NCI-H774 (cell line): ENCODE measurements around the gene MAN2B2.
A peak's percentile ranks its signal among the peaks of the same experiment; 100 is the strongest.

ENCODE experiments used
- DNase-seq: peaks from one replicate; lab custom pipeline; 2025; lab: John Stamatoyannopoulos, UW

MAN2B2 gene

GRCh38 chr4:6574747-6575502 lies at the start of gene MAN2B2:
Gene MAN2B2, plus strand, starts transcription at chr4:6575189. Its CDS starts 22 bp downstream, at chr4:6575211.
- DNase-seq = peak; percentile 78

- no peak for DNase-seq
Measured at GRCh38 chr4:6525474-6525873, 49.5 kb upstream of the MAN2B2 start.

GRCh38 chr4:6526156-6526555 lies 48.8 kb upstream of the MAN2B2 start:
- no peak for DNase-seq

GRCh38 chr4:6526671-6527091 lies 48.3 kb upstream of the MAN2B2 start:
- no peak for DNase-seq

GRCh38 chr4:6527259-6527658 lies 47.7 kb upstream of the MAN2B2 start:
- no peak for DNase-seq

- DNase-seq = no peak
Measured at GRCh38 chr4:6527683-6528595, 47.0 kb upstream of the MAN2B2 start.

GRCh38 chr4:6529021-6529420 lies 46.0 kb upstream of the MAN2B2 start:
- DNase-seq = no peak

- no peak for DNase-seq
Measured at GRCh38 chr4:6530301-6530700, 44.7 kb upstream of the MAN2B2 start.

- no peak for DNase-seq
Measured at GRCh38 chr4:6530964-6531363, 44.0 kb upstream of the MAN2B2 start.

GRCh38 chr4:6532102-6532501 lies 42.9 kb upstream of the MAN2B2 start:
- no peak for DNase-seq

- DNase-seq = no peak
Measured at GRCh38 chr4:6532658-6533057, 42.3 kb upstream of the MAN2B2 start.

- no peak for DNase-seq
Measured at GRCh38 chr4:6534050-6534449, 40.9 kb upstream of the MAN2B2 start.

- DNase-seq = no peak
Measured at GRCh38 chr4:6534618-6535328, 40.2 kb upstream of the MAN2B2 start.

- no peak for DNase-seq
Measured at GRCh38 chr4:6535329-6535692, 39.7 kb upstream of the MAN2B2 start.

- DNase-seq = no peak
Measured at GRCh38 chr4:6535706-6536105, 39.3 kb upstream of the MAN2B2 start.

GRCh38 chr4:6538111-6538510 lies 36.9 kb upstream of the MAN2B2 start:
- DNase-seq = no peak

- DNase-seq = peak; percentile 27
Measured at GRCh38 chr4:6538575-6538974, 36.4 kb upstream of the MAN2B2 start.

- no peak for DNase-seq
Measured at GRCh38 chr4:6539009-6539764, 35.8 kb upstream of the MAN2B2 start.

GRCh38 chr4:6540879-6541278 lies 34.1 kb upstream of the MAN2B2 start:
- no peak for DNase-seq

GRCh38 chr4:6541789-6542188 lies 33.2 kb upstream of the MAN2B2 start:
- no peak for DNase-seq

- no peak for DNase-seq
Measured at GRCh38 chr4:6542951-6543350, 32.0 kb upstream of the MAN2B2 start.

- no peak for DNase-seq
Measured at GRCh38 chr4:6546091-6546490, 28.9 kb upstream of the MAN2B2 start.
